Fibroblast of skin of left quadriceps (primary cell): ENCODE measurements around the gene ADIPOR2.

ENCODE experiments used
- DNase-seq, 2 experiments: peaks; one replicate each; pipeline ENCODE4 v3.0.0-alpha.2; 2013; ENCODE audit warnings: low read depth in 2 of 2

ADIPOR2 gene

DNA sequence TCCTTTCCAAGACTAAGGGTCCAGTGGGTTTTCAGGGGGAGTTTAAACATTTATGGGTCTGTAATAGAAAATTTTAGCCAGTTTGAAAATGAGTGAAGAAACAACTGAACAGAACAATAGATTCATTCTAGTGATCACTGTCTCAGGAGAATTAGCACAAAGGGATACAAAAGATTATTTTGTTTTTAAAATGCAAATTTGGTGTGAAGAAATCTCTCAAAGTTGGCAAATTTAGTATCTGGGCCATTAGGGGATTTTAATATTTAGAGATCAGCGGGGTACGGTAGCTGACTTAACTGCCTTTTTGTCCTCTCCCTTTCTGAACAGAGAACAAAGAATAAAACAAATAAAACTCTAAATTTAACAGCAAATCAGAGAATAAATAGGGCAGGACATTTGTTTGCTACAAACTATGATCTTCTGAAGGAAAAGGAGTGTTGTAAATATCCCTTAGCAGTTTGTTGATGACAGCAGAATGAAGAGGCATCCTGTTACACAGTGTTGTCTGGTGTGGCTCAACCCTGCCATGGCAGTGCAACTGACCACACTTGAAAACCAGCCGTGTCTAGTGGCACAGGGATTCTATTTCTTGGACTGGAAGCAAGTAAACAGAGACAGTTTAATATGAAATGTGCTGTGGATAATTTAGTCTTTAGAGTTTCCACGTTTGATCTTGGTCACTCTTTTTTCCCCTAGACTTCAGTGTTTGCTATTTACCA, 83.2 kb downstream of the ADIPOR2 start:
- DNase-seq, result no peak

DNA sequence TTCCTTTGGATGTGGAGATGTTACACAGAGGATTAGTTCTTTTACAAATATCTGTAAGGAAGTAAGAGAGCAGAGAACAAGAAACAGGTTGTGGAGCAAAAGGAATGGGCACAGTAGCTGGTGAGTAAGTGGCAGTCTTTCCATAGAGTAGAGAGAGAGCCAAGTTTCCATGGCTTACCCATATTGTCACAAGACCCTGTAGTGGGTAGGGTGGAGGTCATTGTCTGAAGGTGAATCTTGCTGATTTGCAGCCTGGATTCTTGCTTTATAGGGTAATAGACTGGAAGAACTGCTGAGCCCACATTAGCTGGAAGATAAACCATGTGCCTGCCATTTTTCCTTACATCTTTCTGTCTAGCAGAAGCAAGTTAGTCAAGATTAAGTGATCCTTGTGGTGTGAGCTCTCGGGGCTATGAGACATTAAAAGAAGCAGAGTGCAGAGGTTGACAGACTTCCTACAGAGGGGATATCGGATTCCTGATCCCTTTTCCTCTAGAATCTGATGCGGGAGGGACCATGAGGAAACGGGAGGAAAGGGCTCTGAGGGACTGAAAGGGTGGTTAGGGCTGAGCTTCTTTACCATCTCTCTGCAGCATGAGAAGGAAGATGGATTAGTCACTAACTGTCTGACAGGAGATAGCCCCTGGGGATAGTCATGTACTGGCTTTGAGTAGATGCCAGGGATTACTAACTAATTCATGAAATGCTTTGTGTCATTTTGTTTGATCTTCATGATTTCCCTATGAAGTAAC, 85.5 kb downstream of the ADIPOR2 start:
- DNase-seq, result peak; percentile 56 to 61

DNA sequence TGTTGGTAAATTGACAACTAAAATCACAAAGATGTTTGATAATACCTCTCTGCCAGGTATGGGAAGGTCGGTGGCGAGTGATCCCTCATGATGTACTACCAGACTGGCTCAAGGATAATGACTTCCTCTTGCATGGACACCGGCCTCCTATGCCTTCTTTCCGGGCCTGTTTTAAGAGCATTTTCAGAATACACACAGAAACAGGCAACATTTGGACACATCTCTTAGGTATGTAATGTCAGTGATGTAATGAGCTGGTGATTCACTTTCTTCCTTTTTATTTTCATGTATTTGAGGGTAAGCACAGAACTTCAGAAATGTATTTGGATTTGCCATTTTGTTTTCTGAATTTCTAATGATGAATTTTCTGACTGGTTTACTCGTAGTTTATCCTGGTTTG, 86.9 kb downstream of the ADIPOR2 start:
- peak; percentile 44 to 60 for DNase-seq

DNA sequence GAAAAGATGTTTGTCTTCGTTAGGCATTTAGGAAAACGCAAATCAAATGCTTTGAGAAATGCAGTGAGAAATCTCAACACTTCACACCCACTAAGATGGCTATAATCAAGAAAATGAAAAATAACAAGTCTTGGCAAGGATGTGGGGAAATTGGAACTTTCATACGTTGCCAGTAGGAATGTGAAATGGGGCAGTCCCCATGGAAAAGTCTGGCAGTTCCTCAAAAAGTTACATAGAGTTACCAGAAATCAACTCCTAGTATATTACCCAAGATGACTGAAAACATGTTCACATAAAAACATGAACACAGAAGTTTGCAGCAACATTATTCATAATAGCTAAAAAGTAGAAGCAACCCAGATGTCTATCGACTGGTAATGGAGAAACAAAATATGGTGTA, 88.0 kb downstream of the ADIPOR2 start:
- DNase-seq, result no peak

DNA sequence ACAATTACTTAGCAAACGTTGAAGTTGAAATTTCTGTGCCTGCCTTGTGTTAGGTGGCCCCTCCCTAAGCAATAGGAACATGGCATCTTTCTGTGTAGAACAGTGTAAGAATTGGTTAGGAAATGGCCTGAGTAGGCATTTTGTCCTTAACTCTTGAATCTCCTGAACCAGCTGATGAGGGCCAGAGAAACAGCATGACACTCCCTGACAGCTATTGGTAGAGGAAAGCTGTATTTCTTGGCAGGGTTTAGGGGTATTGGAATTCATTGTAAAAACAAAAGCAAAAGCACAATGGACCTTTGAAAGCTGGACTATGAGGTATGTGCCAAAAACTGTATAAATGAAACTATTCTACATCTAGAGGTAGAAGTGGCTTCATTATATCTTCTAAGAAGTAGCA, 88.9 kb downstream of the ADIPOR2 start:
- DNase-seq, result no peak

DNA sequence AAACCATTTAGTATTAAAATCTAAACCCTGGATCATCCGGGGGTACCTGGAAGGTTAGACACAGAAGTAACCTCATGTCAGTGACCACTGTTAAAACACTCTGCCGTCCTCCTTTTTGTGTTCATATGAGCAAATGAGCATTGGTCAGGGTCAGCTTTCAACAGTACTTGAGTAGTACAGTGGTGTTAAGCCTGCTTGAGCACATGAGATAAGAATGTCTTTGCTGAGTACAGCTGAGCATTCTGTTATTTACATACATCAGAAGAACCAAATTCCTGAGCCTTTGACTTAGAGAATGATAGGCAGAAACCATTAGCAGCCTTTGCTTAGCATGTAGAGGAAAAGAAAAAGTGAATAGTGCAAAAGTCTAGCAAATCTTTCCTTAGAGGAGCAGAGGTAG, 90.9 kb downstream of the ADIPOR2 start:
- no peak for DNase-seq

DNA sequence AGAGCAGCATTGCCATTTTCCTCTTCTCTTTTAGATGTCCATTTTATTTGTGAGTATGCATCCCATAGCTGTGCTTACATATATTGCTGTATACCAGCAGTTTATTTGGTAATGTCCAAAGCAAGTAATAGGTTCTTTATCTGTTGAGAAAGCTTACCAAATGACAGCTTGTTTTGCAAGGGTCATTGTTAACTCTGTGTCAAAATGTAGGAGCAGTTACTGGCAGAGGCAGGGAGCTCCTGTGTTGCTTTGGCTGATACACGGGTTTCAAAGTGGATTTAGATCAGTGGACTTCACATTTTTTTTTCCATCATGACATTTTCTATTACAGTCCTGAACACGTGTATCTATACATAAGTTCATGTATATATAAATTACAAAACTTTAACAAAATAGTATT, 91.3 kb downstream of the ADIPOR2 start:
- DNase-seq, result no peak

DNA sequence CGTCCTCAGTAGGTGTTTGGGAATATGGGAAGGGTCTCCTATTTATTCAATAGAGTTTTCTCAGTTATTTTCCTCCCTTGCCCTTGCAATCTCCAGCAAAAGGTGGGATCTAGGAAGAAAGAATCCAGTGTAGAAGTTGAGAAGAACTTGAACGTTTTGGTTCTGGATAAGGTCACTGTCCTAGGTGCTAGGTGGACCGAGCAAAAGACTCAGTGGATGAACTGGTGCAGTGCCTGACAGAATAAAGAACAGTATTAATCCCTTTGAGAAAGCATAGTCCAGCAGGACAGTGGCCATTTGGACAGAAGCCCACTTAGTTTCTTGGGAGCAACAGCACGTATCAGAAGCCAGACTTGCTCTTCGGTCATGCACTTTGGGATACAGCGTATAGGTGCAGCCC, 96.8 kb downstream of the ADIPOR2 start:
- DNase-seq, result no peak

DNA sequence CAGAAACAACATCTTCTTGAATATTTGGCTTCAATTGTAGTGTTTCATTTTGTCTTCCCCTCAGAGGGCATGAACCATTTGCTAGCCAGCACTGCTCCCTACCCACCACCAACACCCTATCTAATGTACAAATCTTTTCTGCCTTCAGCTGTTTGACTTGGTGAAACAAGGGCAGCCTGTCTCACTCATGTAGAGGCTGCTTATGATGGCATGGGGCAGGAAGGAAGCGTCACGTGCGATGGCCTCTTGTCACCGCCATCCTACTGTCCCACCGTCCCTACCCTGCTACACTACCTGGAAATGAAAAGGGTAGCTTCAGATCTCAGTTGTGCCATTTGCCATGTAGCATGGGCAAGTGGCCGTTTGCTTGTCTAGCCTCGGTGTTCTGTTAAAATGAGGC, 99.6 kb downstream of the ADIPOR2 start:
- DNase-seq, result no peak

DNA sequence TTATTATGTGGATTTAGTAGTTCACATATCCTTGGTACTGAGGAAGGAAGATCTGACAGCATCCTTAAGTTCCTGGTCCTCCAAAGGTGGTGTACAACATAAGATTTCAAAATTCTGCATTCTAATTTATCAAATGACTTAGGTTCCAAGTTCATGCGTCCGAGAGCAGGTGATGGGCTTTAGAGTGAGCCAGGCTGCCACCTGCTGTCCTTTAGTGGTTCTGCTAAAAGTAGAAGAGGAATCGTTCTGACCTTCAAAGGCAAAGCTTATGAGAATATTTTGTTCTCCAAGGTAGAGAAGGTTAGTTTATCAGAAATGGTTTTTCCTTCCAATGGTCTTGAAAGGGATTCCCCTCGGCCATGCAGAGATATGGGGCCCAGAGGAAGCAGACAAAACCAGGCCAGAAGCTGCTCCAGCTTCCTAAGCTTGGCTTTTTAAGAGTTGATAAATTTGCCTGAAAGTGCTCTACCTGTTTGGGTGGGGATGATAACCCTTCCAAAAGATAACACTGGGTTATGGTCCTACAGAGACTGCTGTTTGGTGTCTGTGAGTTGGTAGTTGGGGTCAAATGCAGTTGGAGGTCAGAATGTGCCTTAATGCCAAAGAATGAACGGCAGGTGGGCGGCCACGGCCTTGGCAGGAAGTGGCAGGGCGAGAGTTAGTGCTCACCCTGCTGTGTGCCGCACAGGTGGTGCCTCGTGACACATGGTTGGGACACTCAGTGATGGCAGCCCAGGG, 100.4 kb downstream of the ADIPOR2 start:
- DNase-seq, result peak in 1 of 2 experiments; percentile 35

DNA sequence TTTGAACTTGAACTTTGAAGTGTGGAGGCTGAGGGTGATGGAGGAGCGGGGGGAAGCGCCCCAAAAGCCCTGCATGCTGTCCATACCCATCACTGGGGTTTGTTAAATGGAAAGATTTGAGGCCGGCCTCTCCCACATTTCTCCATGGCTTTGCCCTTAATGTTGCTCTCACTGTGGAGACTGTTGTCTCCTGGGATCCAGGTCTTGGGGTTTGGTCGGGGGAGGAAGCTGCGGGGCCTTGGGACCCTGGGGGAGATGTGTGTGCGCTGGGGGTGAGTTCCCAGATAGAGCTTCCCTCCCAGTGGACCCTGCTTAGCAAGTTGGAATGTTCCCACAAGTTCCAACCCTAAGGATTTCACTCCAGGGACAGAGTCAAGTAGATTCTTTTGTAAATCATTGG, 101.5 kb downstream of the ADIPOR2 start:
- DNase-seq, result no peak

DNA sequence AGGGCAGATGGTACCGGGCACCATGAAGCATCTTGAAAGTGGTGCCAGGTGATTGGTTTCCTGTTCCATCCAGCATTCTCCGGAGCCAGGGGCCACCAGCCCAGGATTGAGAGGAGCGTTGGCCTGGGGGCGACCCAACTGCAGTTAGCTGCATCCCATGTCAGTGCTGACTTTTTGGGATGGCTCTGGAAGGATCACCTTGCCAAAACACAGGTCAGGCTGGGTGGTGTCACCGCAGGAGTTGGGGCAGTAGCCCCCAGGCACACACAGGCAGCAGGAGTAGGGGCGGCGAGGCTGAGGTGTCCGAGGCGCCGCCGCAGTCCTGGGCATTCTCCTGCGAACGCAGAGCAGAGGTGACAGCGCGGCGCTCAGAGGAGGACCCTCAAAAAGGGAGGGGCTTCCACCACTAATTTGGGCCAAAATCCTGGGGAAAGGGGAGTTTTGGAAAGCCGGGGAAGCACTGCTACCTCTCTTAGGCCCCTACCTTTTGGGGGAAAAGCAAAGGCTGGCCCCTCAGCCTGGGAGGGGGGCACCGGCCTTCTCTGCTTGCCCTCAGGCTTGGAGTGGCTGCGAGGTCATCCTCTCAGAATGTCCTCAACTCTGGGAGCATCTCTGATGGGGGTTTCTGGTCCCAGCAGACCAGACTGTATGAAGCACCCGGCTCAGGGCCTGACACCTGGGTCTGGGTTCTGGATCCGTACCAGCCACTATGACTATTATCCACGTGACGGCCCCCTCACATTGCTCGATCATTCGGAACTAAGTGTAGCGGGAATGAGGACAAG, 102.7 kb downstream of the ADIPOR2 start:
- no peak for DNase-seq

DNA sequence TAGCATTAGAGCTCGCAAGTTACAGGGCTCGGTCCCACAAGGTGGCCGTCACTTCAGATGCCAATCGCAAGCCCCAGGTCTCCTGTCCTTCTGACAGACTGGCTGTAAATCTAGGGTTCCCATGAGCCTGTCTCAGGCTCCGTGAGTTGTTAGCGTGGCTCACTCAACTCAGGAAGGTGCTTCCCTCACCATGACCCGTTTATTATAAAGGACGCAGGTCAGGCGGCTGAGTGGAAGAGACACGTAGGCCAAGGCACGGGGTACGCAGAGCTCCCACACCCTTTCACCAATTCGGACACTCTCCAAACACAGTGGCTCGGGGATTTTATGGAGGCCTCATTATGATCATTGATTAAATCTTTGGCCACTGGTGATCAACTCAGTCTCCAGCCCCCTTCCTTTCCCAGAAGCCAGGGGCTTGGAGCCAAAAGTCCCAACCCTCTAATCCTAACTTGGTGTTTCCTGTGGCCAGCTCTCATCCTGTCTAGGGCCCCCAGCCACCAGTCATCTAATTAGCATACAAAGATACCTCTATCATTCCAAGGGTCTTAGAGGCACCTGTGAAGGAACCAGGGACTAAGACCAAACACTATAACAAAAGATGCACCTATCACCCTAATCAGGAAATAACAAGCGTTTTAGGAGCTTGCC, 103.7 kb downstream of the ADIPOR2 start:
- DNase-seq, result no peak

DNA sequence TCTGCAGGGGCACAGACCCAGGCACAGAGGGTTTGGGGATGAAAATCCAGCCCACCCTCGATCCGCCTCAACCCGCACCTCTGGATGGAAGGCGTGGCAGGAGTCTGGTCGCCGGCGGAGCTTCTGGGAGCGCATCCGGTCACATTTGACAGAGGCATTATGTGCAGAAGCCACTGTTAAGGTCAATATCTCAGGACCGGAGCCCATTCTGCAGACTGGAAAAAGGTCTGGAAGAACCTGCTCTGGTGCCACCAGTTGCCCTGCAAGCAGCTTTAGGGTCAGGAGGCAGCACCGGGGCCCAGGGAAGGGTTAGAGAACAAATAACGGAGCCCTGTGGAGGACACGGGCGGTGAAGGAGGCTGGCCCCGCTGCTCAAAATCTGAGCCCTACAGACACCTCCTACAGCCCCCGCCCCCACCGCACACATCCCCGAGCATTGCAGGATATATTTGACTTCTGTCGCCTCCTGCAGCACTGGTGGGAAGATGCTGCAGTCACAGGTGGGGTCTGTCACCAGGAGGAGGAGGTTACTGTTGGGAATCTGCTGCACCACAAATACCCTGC, 104.4 kb downstream of the ADIPOR2 start:
- DNase-seq, result no peak

DNA sequence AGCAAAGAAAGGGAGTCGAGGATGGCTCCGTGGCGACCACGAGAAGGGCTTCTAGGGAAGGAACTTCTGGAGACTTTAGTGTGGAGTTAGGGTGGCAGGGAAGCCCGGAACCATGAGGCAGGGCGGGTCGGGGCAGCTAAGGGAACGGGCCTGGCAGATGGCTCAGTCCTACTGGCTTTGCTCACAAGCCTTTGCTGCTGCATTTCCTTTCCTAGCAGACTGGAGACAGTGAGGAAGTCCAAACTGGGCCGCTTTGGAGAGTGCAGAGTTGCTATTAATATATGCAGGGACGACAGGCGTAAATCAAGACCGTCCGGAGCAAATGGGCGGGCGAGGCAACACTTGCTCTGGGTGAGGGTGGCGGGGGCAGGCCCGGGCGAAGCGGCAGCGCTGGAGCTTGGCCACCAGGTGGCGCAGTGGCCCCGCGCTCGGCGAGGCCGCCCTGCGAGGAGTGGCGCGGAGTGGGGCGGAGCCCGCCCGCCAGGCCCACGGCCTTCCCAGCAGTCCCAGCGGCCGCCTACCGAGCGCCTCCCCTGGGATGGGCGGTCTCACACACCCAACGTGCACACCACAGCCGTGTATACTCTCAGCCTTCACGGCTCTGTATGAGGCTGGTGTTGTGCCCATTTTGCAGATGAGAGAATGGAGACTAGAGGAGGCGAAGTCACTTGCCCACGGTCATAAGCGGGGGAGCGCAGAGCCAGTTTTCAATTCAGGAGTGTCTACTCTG, 105.1 kb downstream of the ADIPOR2 start:
- DNase-seq, result peak; percentile 72 to 76

DNA sequence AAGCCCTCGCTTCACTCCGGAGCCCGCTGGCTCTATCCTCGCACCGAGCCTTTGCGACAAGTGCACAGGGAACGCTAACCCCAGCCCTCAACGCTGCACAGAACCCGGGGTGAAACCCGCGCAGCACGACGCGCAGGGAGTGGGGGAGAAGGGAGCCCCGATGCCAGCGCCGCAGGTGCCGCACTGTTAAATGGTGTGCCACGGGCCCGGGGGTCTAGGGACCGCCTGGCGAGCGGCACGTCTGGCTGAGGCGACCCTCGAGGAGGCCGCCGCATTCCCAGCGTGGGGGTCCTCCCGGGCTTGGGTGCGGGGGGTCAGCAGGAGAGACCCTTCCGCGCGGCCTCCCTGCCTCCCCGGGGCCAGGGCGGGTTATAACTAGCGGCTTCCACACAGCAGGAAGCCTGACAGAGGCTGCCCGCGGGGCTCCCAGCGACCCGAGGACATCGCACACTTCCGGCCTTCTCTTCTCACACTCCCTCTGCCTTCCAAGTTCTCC, 105.7 kb downstream of the ADIPOR2 start:
- no peak for DNase-seq

DNA sequence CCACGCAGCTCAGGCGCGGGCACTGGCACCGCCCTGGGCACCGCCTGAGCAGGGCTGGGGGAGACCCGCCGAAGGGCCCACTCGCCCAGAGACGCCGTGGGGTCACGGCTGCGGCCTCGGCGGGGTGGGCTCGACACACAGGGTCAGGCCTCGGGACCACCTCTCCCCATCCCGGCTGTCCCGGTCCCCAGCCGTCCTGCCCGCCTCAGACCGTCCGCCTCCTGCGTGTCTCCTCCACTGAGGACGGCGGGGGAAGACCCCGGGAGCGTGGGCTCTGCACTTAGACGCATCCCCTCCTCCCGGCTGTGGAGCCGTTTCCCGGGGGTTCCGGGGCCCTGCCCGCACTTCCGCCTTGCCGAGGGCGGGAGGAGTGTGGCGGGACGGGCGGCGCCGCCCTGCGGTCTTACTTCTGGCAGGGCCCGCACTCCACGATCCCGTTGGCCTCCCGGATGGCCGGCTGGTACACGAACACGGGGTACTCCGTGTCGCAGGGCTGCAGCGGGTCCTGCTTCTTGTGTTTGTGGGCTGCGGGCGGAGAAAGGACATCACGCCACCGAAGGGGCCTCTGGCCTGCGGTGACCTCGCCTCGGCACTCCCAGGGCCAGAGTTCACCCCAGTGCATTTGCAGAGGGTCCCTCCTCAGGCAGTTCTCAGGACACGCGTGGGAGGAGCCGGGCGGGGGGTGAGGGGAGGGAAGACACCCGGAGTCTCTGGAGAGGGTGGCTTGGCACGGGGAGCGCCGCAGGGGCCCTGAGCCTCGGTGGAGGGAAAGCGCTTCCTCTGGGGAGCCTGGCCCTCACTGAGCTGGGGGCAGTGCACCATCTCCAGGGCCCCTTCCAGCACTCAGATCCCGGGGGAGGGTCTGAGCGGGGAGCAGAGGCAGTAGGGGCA, 106.4 kb downstream of the ADIPOR2 start:
- no peak for DNase-seq

DNA sequence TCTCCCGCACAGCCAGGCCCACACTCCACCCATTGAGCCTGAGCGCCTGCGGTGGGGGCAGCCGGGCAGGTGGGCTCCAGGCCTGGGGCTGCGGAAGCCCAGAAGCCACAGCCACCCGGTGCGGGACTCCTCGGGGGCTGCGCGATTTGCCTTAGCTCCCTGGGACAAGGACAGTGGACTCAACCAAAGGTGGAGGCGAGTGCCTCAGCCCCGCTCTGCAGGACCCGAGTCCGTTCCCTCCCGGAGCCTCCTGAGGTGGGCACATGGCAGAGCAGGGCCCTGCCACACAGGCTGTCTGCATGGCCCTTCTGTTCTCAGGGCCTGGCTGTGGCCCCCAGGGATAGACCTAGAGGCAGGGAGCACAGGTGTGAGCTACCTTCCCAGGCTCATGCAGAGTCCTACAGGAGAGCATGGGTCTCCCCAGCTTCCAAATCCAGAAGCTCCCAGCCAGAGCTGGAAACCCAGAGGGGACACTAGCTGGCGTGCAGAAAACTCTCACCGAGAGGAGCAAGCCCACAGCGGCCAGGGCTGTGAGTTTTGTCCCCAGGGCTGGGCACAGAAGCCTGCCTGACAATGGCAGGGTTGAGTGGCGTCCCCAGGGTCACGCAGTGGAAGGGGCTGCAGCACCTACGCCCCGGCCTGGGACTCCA, 107.2 kb downstream of the ADIPOR2 start:
- no peak for DNase-seq

DNA sequence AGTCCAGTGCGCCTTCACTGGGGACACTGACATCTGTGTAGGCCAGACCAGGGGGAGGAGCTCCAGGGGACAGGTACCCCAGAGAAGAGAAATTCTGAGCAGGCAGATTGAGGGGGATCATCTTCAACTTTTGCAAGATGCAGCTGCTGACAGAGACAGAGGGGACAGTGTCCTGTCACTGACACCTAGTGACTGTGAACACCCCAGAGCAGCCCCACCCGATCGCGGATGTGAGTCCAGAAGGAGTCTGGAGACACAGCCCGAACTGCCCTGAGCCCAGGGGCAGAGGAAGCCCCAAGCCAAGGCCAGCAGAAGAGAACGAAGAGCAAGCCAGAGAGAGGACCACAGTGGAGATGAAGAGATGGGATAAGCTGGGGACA, 107.8 kb downstream of the ADIPOR2 start:
- no peak for DNase-seq
